Neuron (in vitro differentiated cells): ENCODE measurements around the gene NAALADL2.

Experiments used
- H2AFZ ChIP-seq: one replicate; pipeline ENCODE4 v1.6.1; 2013; ENCODE audit warnings: low read depth, mild to moderate bottlenecking, inconsistent platforms, low read length, moderate library complexity
- H3K27me3 ChIP-seq: one replicate; pipeline ENCODE4 v1.6.1; 2013; ENCODE audit warnings: low read length; ENCODE audit not compliant: insufficient read depth
- H3K36me3 ChIP-seq: one replicate; pipeline ENCODE4 v1.6.1; 2013; ENCODE audit warnings: low read length; ENCODE audit not compliant: insufficient read depth
- H3K4me1 ChIP-seq: one replicate; pipeline ENCODE4 v1.6.1; 2013; ENCODE audit warnings: low read length; ENCODE audit not compliant: insufficient read depth
- H3K4me3 ChIP-seq: 2 replicates; pipeline ENCODE4 v1.5.1; 2013; ENCODE audit warnings: mild to moderate bottlenecking, low read length, moderate library complexity
- H3K9me3 ChIP-seq: one replicate; pipeline ENCODE4 v1.6.1; 2013; ENCODE audit warnings: low read length

The NAALADL2 gene

GRCh38 chr3:175193815-175194518 is 334.8 kb downstream of the NAALADL2 start:
- H3K36me3 ChIP-seq = no peaks in the 10 kb centered on the region
- no peaks in the 10 kb centered on the region for H3K27me3 ChIP-seq
- no peak overlapping the region for H3K4me3 ChIP-seq
- H3K4me1 ChIP-seq = no peaks in the 10 kb centered on the region
- no peaks in the 10 kb centered on the region for H3K9me3 ChIP-seq
- H2AFZ ChIP-seq = no peak overlapping the region

- Histone ChIP-seq H3K9me3 (no peaks in the 10 kb centered on the region), H3K4me3 (no peak overlapping the region), H3K27me3 (no peaks in the 10 kb centered on the region), H3K36me3 (no peaks in the 10 kb centered on the region), H3K4me1 (no peaks in the 10 kb centered on the region), H2AFZ (no peak overlapping the region)
These were observed 340.1 kb downstream of the NAALADL2 start for GRCh38 chr3:175198991-175199783.

- H3K36me3 ChIP-seq = no peaks in the 10 kb centered on the region
- no peak overlapping the region for H2AFZ ChIP-seq
- no peak overlapping the region for H3K4me3 ChIP-seq
- H3K4me1 ChIP-seq = no peaks in the 10 kb centered on the region
- H3K9me3 ChIP-seq = no peaks in the 10 kb centered on the region
- H3K27me3 ChIP-seq = no peaks in the 10 kb centered on the region
These were observed 340.8 kb downstream of the NAALADL2 start for GRCh38 chr3:175199961-175200360.

GRCh38 chr3:175200391-175201095 is 341.4 kb downstream of the NAALADL2 start:
- Histone ChIP-seq H2AFZ (no peak overlapping the region), H3K36me3 (no peaks in the 10 kb centered on the region), H3K4me1 (no peaks in the 10 kb centered on the region), H3K4me3 (no peak overlapping the region), H3K27me3 (no peaks in the 10 kb centered on the region), H3K9me3 (no peaks in the 10 kb centered on the region)

GRCh38 chr3:175207361-175207760 is 348.2 kb downstream of the NAALADL2 start:
- Histone ChIP-seq H3K27me3 (no peaks in the 10 kb centered on the region), H2AFZ (peak overlapping the region; percentile 34), H3K4me1 (no peaks in the 10 kb centered on the region), H3K4me3 (no peak overlapping the region), H3K36me3 (no peaks in the 10 kb centered on the region), H3K9me3 (no peaks in the 10 kb centered on the region)

- no peak overlapping the region for H3K4me3 ChIP-seq
- no peaks in the 10 kb centered on the region for H3K27me3 ChIP-seq
- peak overlapping the region; percentile 34 for H2AFZ ChIP-seq
- no peaks in the 10 kb centered on the region for H3K4me1 ChIP-seq
- no peaks in the 10 kb centered on the region for H3K9me3 ChIP-seq
- H3K36me3 ChIP-seq = no peaks in the 10 kb centered on the region
These were observed 349.2 kb downstream of the NAALADL2 start for GRCh38 chr3:175208326-175208725.

- Histone ChIP-seq H3K36me3 (no peaks in the 10 kb centered on the region), H3K9me3 (no peaks in the 10 kb centered on the region), H2AFZ (no peak overlapping the region), H3K4me3 (no peak overlapping the region), H3K27me3 (no peaks in the 10 kb centered on the region), H3K4me1 (no peaks in the 10 kb centered on the region)
These were observed 352.3 kb downstream of the NAALADL2 start for GRCh38 chr3:175211466-175211865.

- Histone ChIP-seq H3K36me3 (no peaks in the 10 kb centered on the region), H3K9me3 (no peaks in the 10 kb centered on the region), H3K4me1 (no peaks in the 10 kb centered on the region), H2AFZ (no peak overlapping the region), H3K4me3 (no peak overlapping the region), H3K27me3 (no peaks in the 10 kb centered on the region)
These were observed 353.8 kb downstream of the NAALADL2 start for GRCh38 chr3:175212896-175213295.

- Histone ChIP-seq H3K36me3 (no peaks in the 10 kb centered on the region), H3K4me1 (no peaks in the 10 kb centered on the region), H3K4me3 (no peak overlapping the region), H3K9me3 (no peaks in the 10 kb centered on the region), H3K27me3 (no peaks in the 10 kb centered on the region), H2AFZ (no peak overlapping the region)
These were observed 355.1 kb downstream of the NAALADL2 start for GRCh38 chr3:175214216-175214615.

- H3K36me3 ChIP-seq = no peaks in the 10 kb centered on the region
- no peaks in the 10 kb centered on the region for H3K27me3 ChIP-seq
- no peak overlapping the region for H2AFZ ChIP-seq
- no peak overlapping the region for H3K4me3 ChIP-seq
- no peaks in the 10 kb centered on the region for H3K4me1 ChIP-seq
- no peaks in the 10 kb centered on the region for H3K9me3 ChIP-seq
These were observed 356.7 kb downstream of the NAALADL2 start for GRCh38 chr3:175215833-175216232.

- no peak overlapping the region for H3K4me3 ChIP-seq
These were observed 363.2 kb downstream of the NAALADL2 start for GRCh38 chr3:175222356-175222755.

GRCh38 chr3:175224051-175224450 is 364.9 kb downstream of the NAALADL2 start:
- Histone ChIP-seq H3K4me1 (no peaks in the 10 kb centered on the region), H3K9me3 (no peaks in the 10 kb centered on the region), H3K27me3 (no peaks in the 10 kb centered on the region), H3K36me3 (no peaks in the 10 kb centered on the region), H3K4me3 (no peak overlapping the region), H2AFZ (no peak overlapping the region)

More at GRCh38 chr3:175222356-175222755, 363.2 kb downstream of the NAALADL2 start:
- H2AFZ ChIP-seq = no peak overlapping the region
- H3K4me1 ChIP-seq = no peaks in the 10 kb centered on the region
- no peaks in the 10 kb centered on the region for H3K27me3 ChIP-seq
- H3K9me3 ChIP-seq = no peaks in the 10 kb centered on the region
- H3K36me3 ChIP-seq = no peaks in the 10 kb centered on the region

- Histone ChIP-seq H2AFZ (no peak overlapping the region), H3K4me1 (no peaks in the 10 kb centered on the region), H3K36me3 (no peaks in the 10 kb centered on the region), H3K4me3 (no peak overlapping the region), H3K27me3 (no peaks in the 10 kb centered on the region), H3K9me3 (no peaks in the 10 kb centered on the region)
These were observed 367.3 kb downstream of the NAALADL2 start for GRCh38 chr3:175226444-175226843.
